CD4-positive, alpha-beta T cell treated with Interferon alpha-2 for 1 hour (primary cell): Measurements from ENCODE around the gene GJA10.

Source experiments
- DNase-seq, 2 donors: peaks; one replicate each; pipeline ENCODE4 v3.0.0-alpha.2; 2020 to 2022

GJA10 gene

GRCh38 chr6:89917801-89918366 lies 23.6 kb downstream of the GJA10 start:
- no peak for DNase-seq

GRCh38 chr6:89921197-89921596 lies 26.9 kb downstream of the GJA10 start:
- no peak for DNase-seq

GRCh38 chr6:89921691-89922090 lies 27.4 kb downstream of the GJA10 start:
- no peak for DNase-seq

- DNase-seq = no peak
These were observed 30.0 kb downstream of the GJA10 start for GRCh38 chr6:89924231-89924630.

DNA sequence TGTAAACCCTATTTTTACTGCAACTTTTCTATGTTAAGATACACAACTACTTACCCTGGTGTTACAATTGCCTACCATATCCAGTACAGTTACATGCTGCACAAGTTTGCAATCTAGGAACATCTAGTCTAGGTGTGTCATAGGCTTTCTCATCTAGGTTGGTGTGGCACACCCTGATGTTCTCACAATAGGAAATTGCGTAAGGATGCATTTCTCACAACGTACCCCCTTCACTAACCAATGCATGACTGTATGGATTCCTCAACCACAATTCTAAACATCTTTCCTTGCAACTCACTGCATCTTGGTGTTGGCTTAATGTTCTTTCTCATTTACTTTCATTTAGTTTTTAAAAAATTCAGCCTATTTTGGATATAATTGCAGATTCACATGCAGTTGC lies 31.6 kb downstream of the GJA10 start:
- no peak for DNase-seq

GRCh38 chr6:89927264-89927663 lies 33.0 kb downstream of the GJA10 start:
- no peak for DNase-seq

GRCh38 chr6:89927791-89928550 lies 33.7 kb downstream of the GJA10 start:
- no peak for DNase-seq

DNA sequence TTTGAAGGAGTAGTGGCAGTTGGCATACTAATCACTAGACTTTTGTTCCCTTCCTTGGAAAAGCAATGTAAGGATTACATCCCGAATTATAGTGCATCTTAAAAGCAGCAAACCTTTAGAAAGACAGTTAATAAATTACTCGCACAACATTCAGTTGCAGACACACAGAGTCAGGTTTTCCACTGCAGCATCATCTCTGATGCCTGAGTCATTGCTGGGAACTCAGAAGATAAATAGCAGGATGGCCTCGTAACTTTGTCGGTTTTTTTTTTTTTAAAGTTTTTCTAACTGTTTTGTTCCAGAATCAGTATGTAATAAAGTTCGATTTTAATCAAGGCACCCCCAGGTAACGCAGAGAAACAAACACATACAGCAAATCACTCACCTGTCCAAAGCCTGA lies 34.3 kb downstream of the GJA10 start:
- no peak for DNase-seq

DNA sequence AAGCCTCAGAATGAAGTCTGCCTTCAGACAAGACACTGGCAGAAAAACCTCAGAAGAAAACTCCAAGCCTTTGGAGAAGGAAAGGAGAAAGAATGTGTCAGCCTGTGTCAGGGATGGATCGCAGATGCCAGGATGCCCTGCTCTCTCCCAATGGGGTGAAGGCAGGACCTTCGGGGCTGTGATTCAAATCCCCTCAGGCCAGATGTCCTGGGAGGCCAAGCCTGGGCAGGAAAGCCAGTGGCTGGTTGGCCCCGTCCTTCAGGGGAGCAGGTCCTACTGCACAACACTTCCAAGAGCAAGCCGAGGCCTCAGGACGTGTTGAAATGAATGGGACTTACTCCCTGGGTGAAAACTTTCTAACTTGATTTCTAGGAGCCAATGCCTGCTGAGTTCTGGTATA lies 36.5 kb downstream of the GJA10 start:
- no peak for DNase-seq

DNA sequence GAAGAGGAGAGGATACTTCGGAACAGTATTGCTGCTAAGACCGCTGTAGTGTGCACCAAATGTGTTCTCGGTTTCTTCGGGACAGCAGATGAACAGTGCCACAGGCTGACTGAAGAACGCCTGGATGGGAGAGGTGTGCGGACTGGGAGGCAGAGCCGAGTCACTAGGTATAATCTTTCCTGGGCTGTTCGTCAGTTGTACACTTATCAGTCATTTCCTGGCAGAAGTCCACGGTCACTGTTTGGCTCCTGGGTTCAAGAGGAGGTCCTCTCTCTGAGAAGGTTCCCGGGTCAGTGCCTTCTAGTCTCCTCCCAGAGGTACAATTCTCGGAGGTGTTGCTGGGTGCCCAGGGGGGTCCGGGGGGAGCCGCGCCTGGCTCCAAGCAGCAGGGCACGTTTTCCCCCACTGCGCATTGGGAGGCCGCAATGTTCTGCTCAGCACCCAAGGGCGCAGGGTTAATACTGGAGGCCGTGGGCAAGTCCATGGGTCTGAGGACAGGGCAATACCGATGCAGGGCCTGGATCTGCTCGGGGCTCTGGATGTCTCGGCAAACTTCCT lies 38.1 kb downstream of the GJA10 start:
- no peak for DNase-seq

DNA sequence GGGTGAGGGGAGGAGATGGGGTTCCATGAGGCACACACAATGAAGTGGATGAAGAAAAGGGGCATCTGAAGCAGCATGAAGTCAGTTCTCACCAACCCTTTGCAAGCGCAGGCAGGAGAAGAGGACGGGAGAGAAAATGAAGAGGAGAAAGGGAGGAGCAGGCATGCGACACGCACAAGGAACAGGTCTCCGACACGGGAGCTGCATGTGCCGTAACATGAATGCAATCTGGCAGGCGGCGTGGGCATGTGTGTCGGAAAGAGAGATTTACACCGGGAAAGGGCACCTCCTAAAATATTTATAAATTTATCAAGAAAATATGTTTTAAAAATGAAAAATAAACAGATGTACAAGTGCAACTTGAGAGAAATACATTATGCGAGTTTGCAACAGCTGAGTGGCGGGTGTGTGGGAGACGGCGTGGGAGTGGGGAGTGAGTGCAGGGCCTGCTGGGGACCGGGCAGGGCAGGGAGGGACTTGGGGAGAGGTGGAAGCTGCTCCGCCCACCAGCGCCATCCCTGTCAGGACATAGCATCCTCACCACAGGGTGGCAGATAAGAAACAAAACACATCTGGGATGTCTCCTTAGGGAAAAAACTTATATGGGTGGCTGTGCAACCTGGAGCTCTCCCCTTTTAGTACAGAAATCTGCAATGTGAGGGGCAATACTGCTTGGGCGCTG lies 40.6 kb downstream of the GJA10 start:
- no peak for DNase-seq

- DNase-seq = no peak
These were observed 41.9 kb downstream of the GJA10 start for GRCh38 chr6:89936177-89936576.

GRCh38 chr6:89938014-89938413 lies 43.7 kb downstream of the GJA10 start:
- DNase-seq = no peak

DNA sequence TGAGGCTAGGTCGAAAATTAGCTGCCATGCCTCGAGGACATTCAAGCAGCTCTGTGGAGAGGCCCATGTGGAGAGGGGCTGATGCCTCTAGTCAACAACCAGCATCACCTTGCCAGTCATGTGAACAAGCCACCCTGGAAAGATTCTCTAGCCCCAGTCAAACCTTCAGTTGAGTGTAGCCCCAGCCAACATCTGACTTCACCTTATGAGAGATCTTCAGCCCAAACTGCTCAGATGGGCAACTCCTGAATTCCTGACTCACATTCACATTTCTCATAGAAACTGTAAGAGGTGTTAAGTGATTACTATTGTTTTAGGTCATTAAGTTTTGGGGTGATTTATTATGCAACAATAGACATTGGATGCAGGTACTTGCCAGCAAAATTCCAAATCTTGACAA lies 44.9 kb downstream of the GJA10 start:
- no peak for DNase-seq

DNA sequence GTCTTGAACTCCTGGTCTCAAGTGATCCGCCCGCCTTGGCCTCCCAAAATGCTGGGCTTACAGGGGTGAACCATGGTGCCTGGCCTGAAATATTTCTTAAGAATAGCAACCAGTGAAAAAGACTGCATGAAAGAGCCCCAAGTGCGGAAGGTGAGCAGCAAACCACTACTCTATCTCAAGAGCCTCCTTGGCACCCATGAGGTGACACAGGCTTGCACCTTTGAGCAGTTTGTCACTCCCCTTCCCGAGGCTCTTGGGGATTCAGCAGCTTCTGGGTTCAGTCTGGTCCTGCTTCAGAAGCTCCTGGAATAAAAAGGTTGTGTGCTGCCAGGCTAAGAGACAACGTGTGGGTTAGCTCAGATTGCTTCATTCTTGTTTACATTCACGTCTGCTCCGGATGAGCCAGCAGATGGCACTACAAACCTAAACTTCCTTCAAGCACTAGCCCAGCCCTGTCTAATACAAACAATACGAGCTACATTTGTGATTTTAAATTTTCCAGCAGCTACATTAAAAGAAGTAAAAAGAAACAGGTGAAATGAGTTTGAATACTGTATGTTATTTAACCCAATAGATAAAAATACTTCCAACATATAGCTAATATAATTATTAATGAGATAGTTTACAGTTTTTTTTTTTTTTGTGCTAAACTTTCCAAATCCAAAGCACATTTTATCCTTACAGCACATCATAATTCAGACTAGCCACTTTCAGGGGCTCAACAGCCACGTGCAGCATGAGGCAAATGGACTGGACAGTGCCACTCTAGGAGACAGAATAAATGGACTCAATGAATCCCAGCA lies 46.2 kb downstream of the GJA10 start:
- peak; percentile 75 to 81 for DNase-seq

DNA sequence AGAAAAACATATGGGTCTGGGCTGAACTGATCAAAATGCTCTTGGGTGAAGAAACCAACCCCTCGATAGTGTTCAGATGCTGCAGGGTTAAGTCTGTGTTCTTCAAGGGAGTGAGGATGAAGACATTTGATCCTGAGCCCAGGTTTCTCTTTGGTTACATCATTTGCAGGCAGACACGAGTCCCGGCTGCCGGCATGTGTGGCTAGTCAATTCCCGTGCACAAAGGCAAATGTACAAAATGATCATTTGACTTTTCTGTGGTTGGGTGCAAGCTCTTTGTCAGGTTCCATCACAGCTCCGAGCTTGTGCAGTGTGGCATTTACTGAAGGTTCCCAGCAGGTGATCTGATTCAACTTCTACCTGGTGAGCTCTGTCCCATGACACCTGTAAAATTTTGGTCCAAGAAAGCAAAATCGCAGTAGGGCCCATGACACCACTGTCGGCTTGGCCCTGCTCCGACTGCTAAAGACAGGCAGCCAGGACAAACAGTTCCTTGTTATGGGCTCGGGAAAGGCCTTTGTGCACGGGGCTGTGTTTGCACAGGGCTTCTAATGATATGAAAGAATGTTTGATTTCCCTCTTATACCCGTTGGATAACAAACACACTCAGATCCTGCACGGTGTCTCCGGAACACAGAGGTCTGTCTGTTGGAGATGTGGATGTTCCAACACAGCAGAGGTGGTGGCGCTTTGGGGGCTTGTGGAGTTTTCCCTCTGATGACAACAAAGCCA lies 46.9 kb downstream of the GJA10 start:
- no peak for DNase-seq

- DNase-seq = no peak
These were observed 47.7 kb downstream of the GJA10 start for GRCh38 chr6:89941763-89942497.

DNA sequence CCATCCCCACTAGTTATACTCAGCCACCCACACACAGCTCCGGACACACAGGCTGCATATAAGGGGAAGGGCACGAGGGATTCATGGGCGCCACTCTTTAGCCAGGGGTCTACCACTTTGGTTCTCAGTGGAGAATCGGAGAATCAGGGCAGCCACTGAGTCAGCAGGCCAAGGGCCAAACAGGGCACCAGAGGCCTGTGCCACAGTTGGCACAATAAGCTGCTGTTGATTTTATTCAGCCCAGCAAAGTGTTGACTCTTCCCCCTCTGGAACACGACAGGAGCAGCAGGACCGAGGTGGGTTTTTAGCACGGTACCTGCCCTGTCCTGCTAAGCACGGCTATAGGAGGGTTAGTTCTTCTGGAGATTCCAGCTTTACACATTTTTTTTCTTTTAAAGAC lies 48.3 kb downstream of the GJA10 start:
- no peak for DNase-seq

- DNase-seq = no peak
These were observed 50.0 kb downstream of the GJA10 start for GRCh38 chr6:89944181-89944755.

GRCh38 chr6:89944826-89945407 lies 50.6 kb downstream of the GJA10 start:
- DNase-seq = peak in 1 of 2 donors; percentile 49
